HUES48 (cell line): Measurements from ENCODE around the gene ZNF319.

Source experiments
- H3K27ac ChIP-seq: one replicate; pipeline ENCODE4 v1.7.0; 2013; ENCODE audit warnings: low read depth, low read length, inconsistent platforms
- H3K27me3 ChIP-seq: 2 replicates; pipeline ENCODE4 v1.6.1; 2013; ENCODE audit warnings: mild to moderate bottlenecking, low read length; ENCODE audit not compliant: control insufficient read depth, insufficient read depth
- H3K36me3 ChIP-seq: 2 replicates; pipeline ENCODE4 v1.6.1; 2013; ENCODE audit warnings: low read length; ENCODE audit not compliant: control insufficient read depth, insufficient read depth
- H3K4me1 ChIP-seq: 2 replicates; pipeline ENCODE4 v1.6.1; 2013; ENCODE audit warnings: mild to moderate bottlenecking, low read length; ENCODE audit not compliant: control insufficient read depth, insufficient read depth
- H3K4me3 ChIP-seq: 2 replicates; pipeline ENCODE4 v1.5.1; 2013; ENCODE audit warnings: mild to moderate bottlenecking, low read depth, low read length
- H3K9ac ChIP-seq: 2 replicates; pipeline ENCODE4 v1.6.1; 2013; ENCODE audit warnings: mild to moderate bottlenecking, low read depth, low read length, moderate library complexity
- H3K9me3 ChIP-seq: 2 replicates; pipeline ENCODE4 v1.6.1; 2013; ENCODE audit warnings: low read length; ENCODE audit not compliant: control insufficient read depth, insufficient read depth

ZNF319 gene

DNA sequence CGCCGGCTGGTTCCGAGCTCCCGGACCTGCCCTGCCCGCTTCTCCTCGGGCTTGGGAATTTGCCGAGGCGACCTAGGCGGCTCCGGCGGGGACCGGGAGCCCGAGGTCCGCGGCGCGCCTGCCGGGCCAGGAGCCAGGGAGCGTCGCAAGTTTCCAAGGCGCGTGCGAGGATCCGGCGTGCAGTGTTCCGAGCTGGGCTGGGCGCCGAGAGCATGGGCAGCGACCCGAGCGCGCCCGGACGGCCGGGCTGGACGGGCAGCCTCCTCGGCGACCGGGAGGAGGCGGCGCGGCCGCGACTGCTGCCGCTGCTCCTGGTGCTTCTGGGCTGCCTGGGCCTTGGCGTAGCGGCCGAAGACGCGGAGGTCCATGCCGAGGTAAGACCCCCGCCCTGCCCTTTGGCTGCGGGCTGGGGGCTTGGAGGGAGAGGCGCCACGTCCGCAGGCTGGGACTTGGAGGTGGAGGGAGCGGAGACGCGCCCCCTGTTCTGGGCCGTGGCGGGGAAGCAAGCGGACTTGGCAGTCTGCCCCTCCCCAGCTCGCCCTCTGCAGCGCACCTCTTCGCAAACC, 25.8 kb upstream of the ZNF319 start:
- Histone ChIP-seq H3K27ac (no peak overlapping the region), H3K9me3 (no peaks in the 10 kb centered on the region), H3K9ac (peak overlapping the region; percentile 52; the same call in 1 of the 2 replicates), H3K4me3 (peak overlapping the region; percentile 85), H3K4me1 (peaks cover 46% of the 10 kb centered on the region), H3K27me3 (peaks cover 15% of the 10 kb centered on the region; the same call in 1 of the 2 replicates), H3K36me3 (no peaks in the 10 kb centered on the region)

DNA sequence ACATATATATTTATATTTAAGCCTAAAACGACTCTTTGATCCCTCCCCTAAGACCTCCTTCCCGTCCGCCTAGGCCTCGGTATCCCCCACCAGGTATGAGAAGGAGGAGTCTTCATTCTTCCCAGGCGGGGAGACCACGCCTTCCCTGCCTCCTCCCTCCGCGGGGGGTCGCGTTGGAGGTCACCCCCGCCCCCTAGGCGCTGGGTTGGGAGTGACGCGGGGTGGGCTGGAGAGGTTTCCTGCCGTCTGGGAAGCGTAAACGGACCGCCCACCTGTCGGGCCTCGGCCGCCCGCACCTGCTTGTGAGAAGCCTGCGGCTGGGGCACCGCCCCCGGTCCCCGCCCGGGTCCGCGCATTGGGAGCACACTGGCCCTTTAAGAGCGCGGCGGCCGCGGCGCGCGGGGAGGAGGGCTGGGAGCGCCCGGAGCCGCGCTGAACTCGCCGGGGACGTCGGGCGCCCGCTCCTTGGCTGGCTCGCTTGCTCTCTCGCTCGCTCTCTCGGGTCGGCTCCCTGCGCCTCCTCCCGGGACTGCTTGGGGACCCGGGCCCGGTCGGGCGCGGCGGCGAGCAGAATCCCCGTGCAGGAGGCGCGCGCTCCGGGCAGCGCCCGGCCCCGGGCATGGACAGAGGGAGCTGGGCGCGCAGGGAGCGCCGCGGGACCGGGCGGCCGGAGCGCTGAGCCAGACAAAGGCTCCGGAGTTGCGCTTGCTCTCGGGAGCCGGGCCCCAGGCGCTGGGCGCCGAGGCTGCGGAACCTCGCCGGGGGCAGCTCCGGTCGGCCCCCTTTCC, 25.1 kb upstream of the ZNF319 start, which contains the start of gene MMP15:
Gene MMP15 (plus strand): TSS at position 404 of the 788 bp plus-strand sequence. CDS start 597 bp downstream, outside the sequence.
- peak within 1 kb of the TSS; percentile 85 for H3K4me3 ChIP-seq
- H3K9ac ChIP-seq, result peak within 1 kb of the TSS; percentile 52
- no peaks in the 10 kb centered on the region for H3K9me3 ChIP-seq
- peak within 1 kb of the TSS; percentile 77 for H3K27ac ChIP-seq
- peaks cover 46% of the 10 kb centered on the region for H3K4me1 ChIP-seq
- no peaks in the 10 kb centered on the region for H3K36me3 ChIP-seq
- H3K27me3 ChIP-seq, result peaks cover 15% of the 10 kb centered on the region; the same call in 1 of the 2 replicates

DNA sequence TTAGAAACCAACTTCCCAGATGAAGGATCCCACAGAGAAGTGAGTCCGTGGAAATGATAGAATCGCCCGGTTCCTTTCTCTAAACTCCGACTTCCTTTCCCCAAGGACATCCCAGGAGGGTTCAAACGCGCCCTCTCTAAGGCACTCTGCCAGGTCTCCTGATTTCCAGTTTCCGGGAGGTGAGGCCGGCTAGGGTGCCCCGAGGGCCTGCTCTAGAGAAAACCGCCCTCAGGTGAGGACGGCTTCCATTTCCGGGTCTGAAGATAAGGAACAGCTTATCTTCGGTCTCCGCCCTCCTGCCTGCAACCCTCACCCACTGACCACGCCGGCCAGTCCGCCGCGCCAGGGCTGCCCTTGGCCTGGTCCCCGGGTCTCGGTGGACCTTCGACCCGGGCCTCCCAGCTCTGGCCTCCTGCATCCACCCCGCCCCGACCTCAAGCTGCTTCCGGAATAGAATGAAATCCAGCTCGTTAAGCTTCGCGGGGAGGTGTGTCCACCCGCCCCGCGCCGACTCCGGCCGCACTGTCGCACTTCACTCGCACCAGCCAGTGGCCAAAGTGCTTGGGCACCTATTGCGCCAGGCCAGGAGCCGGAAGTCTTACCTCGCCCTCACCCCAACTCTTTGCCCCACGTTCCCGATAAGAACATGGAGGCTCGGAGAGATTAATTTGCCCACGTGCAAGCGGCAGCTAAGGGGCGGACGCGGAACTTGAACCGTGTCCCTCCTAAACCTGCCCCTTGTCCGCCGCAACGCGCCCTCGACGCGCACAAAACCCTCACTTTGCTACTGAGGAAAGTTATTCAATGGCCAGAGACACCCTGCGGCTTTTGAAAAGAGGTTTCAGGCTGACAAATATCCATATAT, 24.2 kb upstream of the ZNF319 start:
- Histone ChIP-seq H3K4me1 (peaks cover 46% of the 10 kb centered on the region), H3K4me3 (peak overlapping the region; percentile 85), H3K9me3 (no peaks in the 10 kb centered on the region), H3K9ac (peak overlapping the region; percentile 50), H3K36me3 (no peaks in the 10 kb centered on the region), H3K27ac (peak overlapping the region; percentile 77), H3K27me3 (peaks cover 15% of the 10 kb centered on the region; the same call in 1 of the 2 replicates)

DNA sequence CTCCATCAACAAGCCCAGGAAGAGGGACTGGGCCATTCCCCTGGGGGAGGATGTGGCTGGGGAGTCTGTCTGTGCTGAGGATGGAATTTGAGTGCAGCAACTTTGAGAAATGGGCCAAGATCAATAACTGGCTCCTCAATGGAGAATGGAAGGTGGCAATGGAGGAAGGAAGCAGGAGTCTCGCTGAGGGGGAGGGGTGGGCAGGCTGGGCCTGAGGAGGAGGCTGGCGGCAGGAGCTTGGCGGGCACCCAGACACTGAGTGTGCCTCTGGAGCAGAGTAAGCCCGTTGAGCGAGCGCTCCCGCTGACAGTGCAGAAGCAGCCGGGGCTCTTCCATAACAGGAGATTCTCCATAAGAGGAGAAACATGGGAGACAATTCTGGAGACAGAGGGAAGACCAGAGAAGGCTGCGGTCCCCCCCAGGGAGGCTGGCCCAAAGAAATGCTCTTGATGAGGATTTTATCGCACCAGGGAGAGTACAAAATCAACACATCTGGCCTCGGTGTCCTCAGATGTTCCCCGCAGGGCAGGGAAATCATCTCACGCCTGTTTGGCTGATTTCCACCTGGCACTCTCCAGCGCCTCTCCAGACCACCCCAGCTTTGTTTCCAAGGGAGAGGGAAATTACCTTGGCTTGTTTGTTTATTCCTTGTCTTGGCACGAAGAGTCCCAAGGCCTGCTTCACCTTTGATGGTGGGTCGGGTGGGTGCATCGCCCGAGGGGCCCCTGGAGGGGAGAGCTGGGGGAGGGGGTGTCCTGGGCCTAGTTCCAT, 22.3 kb upstream of the ZNF319 start:
- Histone ChIP-seq H3K27me3 (peaks cover 15% of the 10 kb centered on the region; the same call in 1 of the 2 replicates), H3K9me3 (no peaks in the 10 kb centered on the region), H3K27ac (no peak overlapping the region), H3K36me3 (peaks cover 5% of the 10 kb centered on the region; the same call in 1 of the 2 replicates), H3K9ac (no peak overlapping the region), H3K4me3 (no peak overlapping the region), H3K4me1 (peaks cover 33% of the 10 kb centered on the region)

DNA sequence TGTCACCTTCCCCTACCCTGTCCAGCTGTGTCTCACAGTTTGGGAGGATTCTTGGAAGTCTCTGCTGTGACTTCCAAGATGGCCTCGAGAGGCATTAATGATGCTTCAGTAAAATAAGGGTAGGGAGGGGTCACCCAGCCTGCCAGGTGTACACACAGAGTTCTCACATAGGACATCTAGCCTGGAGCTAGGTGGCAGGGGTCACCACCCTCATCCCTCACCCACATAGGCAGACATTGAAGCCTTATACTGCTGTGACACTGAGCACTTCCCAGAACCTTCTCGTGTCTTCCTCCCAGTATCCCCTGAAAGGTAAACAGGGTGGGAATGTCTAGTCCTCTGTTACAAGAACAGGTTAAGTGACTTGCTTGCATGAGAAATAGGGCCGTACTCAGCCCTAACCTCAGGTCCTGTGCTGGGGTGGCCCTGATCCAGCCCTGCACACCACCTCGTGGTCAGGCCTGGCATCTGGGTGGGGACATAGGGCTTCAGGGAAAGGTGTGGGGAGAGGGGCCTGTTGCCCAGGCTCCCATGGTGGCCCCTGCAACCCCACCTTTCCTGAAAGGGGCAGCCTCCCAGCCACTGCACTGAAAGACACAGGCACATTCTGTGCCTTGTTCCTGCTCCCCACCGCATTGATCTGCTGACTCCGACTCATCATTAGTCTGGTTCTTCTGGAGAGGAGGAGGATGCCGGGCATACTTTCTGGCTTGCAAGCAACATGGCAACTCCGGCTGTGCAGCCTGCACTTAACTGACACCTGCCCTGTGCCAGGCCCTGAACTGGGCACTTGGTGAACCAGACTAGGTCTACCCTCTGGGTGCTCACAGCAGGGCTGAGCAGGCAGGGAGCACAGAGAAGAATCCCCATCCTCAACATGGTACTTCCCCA, 21.4 kb upstream of the ZNF319 start:
- Histone ChIP-seq H3K9ac (no peak overlapping the region), H3K27me3 (peaks cover 15% of the 10 kb centered on the region; the same call in 1 of the 2 replicates), H3K27ac (no peak overlapping the region), H3K9me3 (no peaks in the 10 kb centered on the region), H3K4me1 (peaks cover 32% of the 10 kb centered on the region), H3K36me3 (peaks cover 8% of the 10 kb centered on the region; the same call in 1 of the 2 replicates), H3K4me3 (no peak overlapping the region)

DNA sequence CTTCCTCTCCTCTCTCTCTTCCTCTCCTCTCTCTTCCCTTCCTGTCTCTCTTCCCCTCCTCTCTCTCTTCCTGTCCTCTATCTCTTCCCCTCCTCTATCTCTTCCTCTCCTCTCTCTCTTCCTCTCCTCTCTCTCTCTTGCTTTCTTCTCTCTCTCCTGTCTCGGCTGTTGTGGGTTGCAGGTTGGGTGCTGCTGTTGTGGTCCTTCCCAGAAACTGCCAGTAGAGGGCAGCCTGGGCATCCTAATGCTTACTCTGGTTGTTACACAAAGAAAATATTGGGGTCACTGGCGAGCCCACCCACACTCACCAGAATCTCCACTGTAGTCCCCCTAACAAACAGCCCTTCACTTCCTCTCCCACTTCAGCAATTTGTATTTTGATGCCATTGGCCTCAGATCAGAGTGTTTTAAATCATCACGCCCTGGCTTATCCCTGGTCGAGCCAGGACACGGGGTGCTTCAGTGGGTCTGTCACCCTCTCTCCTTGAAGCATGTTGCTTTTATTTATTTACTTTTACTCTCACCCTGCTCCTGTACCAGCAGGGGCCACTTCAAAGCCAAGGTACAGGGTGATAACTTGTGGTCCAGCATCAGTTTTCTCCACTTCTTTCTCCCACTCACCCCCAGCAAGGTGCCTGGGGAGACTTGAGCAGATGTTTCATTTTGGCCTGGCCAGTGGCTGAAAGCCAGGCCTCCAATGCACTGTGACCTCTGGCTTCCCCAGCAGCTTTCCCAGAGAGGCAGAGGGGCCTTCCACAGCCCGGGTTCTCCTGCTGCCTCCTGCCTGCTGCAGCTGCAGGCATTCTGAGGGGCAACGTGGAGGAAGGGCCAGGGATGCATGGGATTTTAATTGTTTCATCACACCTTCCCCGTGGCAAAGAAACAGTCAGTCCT, 20.4 kb upstream of the ZNF319 start:
- Histone ChIP-seq H3K9me3 (no peaks in the 10 kb centered on the region), H3K27ac (no peak overlapping the region), H3K9ac (no peak overlapping the region), H3K4me1 (peaks cover 32% of the 10 kb centered on the region), H3K27me3 (peaks cover 15% of the 10 kb centered on the region; the same call in 1 of the 2 replicates), H3K4me3 (no peak overlapping the region), H3K36me3 (peaks cover 8% of the 10 kb centered on the region; the same call in 1 of the 2 replicates)

DNA sequence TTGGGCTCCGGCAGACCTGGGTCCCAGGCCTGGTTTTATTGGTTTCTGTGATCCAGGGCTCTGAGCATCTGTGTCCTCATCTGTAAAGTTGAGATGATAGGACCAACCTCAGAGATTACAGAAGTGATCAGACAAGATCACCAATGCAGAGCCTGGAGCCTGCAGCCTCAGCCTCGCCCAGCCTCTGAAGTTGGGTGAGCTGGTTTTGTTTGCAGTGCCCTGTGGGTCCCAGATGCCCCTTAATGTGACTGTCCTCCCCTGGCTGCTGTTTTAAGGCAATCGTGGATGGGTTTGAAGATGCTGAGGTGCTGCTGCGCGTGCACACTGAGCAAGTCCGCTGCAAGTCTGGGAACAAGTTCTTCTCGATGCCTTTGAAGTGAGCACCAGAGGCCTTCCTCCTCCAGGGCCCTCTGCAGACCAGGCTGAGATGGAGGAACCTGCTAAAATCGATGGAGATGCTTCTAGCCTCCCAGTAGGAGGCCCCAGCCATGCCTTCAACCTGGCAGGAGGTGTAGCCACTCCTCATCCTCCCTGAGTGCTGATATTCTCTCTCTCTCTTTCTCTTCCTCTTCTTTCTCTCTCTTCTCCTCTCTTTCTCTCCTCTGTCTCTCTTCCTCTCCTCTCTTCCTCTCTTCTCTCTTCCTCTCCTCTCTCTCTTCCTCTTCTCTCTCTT, 19.5 kb upstream of the ZNF319 start:
- Histone ChIP-seq H3K27ac (no peak overlapping the region), H3K9ac (no peak overlapping the region), H3K36me3 (peaks cover 8% of the 10 kb centered on the region; the same call in 1 of the 2 replicates), H3K4me3 (no peak overlapping the region), H3K9me3 (no peaks in the 10 kb centered on the region), H3K27me3 (peaks cover 15% of the 10 kb centered on the region; the same call in 1 of the 2 replicates), H3K4me1 (peaks cover 31% of the 10 kb centered on the region)

DNA sequence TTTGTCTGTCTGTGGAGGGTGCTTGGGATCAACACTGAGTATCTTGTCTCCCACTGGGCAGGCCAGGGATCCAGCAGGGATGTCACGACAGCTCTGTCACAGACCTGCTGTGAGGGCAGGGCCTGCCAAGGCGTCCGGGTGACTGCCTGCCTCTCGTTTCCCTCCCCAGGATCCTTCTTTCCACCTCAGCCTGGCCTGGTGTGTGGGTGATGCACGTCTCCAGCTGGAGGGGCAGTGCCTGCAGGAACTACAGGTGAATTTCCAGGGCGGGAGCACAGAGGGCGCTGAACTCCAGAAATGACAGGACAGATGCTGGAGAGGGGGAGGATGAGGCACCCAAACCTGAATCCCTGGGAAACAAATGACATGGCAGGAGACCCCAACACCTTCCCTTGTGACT, 18.3 kb upstream of the ZNF319 start:
- peaks cover 20% of the 10 kb centered on the region for H3K4me1 ChIP-seq
- peaks cover 8% of the 10 kb centered on the region; the same call in 1 of the 2 replicates for H3K36me3 ChIP-seq
- no peak overlapping the region for H3K9ac ChIP-seq
- H3K4me3 ChIP-seq, result no peak overlapping the region
- H3K9me3 ChIP-seq, result no peaks in the 10 kb centered on the region
- peaks cover 3% of the 10 kb centered on the region; the same call in 1 of the 2 replicates for H3K27me3 ChIP-seq
- H3K27ac ChIP-seq, result no peak overlapping the region
